HG03108 (cell line): ENCODE results near the gene ACTG1.

ENCODE experiments used
- ATAC-seq: cut with Tn5 transposase; IDR thresholded peaks from one replicate; pipeline ENCODE4 v1.9.1; 2021; ENCODE audit warnings: moderate library complexity; ENCODE audit not compliant: unreplicated experiment

Gene ACTG1

DNA sequence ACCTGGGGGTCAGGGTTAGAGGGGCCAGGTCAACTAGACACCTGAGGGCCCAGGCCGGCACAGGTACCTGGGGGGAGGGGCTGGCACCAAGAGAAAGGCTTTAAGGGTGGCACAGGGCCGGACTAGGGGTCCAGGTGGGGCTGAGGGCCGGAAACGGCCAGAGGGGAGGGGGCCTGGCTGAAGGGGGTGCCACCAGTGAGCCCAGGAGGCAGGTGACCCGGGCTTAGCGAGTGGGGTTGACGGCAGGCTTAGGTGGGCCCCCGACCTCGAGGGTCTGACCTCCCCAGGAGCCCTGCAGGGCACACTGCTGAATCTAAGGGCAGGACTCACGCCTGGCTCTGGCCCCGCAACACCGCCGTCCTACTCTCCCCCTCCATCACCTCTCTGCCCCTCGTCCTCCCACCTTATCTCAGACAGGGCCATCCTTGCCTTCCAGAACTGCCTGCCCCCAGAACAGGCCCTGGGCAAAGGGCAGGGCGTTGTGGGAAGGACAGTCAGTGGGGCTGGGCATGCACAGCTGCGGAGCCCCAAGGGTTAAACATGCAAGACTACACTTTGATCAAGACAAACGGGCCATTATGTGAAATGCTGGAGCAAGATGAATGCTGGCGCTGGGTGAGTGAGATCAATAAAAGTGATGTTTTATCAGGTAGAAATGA lies 44.4 kb downstream of the ACTG1 start:
- ATAC-seq: no peak

DNA sequence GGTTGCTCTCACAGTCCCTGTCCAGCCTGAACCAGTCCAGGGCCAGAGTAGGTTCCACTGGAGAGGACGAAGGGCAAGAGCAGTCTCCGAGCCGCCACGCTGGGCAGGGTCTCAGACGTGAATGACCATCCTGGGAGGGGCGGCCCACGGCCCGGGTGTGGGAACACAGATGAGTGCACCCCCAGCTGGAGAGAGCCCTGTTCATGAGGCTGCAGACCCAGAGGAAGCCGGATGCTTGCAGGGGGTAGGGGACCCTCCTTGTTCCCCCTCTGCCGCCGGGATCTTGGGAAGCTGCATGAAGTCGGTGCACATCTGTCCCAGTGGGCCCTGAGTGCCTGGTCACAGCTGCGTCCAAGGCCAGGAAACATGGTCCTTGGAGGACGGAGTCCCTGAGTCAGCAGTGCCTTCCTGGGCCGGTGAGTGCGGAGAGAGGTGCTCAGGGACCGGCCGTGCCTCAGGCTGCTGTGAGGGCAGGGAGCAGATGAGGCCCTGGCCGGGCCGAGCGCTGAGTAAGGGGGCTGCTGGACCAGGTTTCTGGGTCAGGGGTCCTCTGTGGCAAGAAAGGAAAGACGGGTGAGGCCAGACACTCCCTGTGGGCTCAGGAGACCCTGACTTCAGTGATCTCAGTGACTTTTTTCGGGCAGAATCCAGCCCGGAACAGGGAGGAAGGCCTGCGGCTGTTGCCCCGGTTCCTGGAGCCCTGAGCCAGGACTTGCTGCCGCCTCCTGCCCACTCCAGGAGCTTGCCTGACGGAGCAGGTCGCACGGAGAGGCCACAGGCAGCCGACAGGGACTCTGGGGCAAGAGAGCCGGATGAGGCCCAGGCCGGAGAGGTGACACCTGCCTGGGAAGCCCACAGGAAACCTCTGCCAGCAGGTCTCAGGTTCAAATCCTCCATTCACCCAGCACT lies 45.8 kb downstream of the ACTG1 start:
- no peak for ATAC-seq

- ATAC-seq: no peak
These were observed 46.7 kb downstream of the ACTG1 start for GRCh38 chr17:81465910-81466309.

DNA sequence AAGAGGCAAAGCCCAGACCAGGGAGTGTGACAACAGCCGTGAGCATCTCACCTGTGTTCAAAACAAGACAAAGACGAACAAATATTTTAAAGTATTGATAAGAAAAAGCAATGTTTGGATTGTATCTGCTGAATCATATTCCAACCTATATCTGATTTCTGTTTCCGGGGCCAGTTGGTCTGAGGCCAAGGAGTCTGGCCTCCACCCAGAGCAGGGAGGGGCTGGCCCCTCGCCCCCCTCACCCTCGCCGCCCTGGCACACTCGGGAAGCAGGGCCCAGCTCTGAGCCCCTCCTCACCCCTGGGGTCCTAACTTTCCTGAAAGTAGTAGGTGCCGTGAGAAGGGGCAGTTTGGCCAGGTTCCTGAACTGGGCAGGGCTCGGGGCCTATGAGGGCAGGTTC lies 48.0 kb downstream of the ACTG1 start:
- no peak for ATAC-seq

DNA sequence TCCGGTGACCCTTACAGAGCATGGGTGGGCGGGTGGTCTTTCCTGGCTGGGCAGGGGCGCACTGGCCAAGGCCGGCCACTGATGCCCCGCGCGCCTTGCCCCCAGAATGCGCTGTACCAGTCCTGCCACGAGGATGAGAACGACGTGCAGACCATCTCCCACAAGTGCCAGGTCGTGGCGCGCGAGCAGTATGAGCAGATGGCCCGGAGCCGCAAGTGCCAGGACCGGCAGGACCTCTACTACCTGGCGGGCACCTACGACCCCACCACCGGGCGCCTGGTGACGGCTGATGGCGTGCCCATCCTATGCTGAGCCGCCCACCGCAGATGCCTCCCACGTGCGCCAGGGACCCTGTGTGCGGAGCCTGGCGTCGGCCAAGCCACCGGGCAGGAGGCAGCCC lies 49.1 kb downstream of the ACTG1 start:
- ATAC-seq: no peak

DNA sequence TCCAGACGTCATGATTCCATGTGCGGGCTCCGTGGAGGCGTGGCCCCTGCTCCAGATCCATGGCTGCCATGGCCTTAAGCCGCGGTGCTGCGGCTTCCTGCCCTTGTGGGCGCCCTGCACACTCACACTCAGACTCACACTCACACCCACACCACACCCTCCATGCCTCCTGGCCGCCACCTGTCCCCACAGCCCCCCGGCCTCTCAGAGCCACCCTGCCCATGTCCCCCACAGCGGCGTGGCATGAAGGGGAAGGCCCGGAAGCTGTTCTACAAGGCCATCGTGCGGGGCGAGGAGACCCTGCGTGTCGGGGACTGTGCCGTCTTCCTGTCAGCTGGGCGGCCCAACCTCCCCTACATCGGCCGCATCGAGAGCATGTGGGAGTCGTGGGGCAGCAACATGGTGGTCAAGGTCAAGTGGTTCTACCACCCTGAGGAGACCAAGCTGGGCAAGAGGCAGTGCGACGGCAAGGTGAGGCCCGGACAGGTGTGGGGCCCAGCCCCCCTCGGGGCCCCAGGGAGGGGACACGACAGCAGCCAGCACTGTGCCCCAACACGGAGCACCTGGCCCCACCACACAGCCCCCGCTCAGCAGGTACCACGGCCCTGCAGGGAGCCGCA lies 50.0 kb downstream of the ACTG1 start:
- no peak for ATAC-seq

DNA sequence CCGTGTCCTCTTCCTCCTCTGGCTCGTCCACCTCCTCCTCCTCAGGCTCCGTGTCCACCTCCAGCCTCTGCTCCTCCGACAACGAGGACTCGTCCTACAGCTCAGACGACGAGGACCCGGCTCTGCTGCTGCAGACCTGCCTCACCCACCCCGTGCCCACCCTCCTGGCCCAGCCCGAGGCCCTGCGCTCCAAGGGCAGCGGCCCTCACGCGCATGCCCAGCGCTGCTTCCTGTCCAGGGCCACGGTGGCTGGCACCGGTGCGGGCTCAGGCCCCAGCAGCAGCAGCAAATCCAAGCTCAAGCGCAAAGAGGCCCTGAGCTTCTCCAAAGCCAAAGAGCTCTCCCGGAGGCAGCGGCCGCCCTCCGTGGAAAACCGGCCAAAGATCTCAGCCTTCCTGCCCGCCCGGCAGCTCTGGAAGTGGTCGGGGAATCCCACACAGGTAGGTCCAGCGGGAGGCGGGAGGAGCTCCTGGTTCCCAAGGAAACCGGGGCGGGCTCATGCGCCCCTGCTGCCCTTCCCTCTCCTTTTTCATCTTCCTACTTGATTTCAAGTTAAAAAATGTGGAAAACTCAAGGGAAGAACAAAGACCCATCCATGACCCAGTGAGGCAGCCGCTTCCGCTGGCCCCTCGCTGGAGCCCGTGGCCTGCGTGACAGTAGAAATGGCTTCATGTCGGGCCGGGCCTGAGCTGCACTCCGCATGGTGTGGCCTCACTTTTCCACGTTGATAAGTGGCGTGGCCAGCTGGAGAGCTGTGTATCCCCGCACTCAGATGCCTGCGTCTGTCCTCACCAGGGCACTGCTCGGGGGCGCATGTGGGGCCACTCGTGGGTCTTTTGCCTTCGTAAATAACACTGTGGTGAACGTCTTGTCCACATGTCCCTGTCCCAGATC lies 50.7 kb downstream of the ACTG1 start:
- ATAC-seq: no peak

DNA sequence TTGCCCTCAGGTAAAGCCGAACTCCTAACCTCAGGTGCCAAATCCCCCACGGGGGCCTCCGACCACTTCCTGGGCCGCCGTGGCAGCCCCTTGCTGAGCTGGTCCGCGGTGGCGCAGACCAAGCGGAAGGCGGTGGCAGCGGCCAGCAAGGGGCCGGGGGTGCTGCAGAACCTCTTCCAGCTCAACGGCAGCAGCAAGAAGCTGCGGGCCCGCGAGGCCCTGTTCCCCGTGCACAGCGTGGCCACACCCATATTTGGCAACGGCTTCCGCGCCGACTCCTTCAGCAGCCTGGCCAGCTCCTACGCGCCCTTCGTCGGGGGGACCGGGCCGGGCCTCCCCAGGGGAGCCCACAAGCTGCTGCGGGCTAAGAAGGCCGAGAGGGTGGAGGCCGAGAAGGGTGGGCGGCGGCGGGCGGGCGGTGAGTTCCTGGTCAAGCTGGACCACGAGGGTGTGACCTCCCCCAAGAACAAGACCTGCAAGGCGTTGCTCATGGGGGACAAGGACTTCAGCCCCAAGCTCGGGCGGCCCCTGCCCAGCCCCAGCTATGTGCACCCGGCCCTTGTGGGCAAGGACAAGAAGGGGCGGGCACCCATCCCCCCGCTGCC lies 51.6 kb downstream of the ACTG1 start:
- ATAC-seq: no peak
